Measurements from ENCODE around the gene INPP5B.

The INPP5B gene

DNA sequence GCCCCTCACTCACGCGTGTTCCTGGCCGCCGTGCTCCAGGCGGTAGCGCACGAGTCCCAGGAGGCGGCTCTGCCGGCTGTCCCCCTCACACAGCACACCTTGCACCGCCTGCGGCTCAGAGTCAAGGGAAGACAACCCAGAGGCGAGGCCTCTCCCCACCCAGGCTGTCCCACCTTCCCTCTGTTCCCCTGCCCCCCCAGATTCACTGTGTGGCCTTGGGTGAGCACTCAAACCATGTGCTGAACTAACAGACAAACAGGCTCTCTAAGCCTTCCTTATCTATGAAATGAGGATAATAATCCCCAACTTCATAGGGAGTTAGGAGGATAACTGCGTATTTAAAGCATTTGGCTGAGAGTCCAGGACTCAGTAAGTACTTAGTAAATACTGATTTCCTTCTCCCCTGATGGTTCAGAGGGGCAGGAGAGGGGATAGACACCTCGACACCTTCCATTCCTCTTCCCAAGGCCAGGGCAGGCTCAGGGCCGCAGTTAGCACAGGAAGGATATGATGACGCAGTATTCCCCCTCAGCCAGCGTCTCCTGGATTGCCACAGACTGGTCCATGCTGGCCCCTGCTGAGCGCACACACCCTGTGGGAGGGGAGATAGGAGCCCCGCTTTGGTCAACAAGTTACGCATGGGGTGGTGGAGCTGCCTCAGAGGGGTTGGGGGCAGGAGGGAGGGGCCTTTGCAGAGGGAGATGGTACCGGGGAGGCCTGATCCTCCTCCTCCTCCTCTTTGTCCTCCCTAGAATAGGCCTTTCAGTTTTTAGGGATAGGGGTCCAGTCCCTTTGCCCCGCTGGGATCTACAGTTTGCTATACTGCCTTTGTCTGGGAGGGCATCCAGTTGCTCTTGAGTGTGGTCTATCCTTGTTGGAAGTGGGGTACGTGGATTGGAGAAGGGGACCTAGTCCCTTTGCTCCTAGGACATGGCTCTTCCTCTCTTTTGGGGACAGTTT is 830 bp downstream of the INPP5B start:
- TF ChIP-seq FOXP2 (optimal IDR thresholded peaks at IDR 0.05; ENCODE audit: borderline replicate concordance, extremely low read depth, extremely low read length, insufficient read depth) (peak; percentile 56), SIN3A (IDR thresholded peaks at IDR 0.05; ENCODE audit: borderline replicate concordance, insufficient read depth, low read length) (no peak), POLR2AphosphoS5 (IDR thresholded peaks at IDR 0.05; ENCODE audit: low read depth, low read length) (peak; percentile 30; the same call in 1 of the 2 replicates)

DNA sequence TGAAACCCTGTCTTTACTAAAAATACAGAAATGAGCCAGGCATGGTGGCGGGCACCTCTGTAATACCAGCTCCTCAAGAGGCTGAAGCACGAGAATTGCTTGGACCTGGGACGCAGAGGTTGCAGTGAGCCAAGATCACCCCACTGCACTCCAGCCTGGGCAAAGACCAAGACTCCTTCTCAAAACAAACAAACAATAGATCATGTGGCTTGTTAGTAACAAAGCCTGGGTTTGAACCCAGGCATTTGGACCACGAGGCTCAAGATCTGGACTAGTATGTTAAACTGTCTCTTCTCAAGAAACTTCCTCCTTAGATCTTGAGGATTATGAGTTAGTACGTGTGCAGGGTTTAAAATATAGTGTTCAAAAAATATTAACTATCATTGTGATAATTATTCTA is 1.6 kb downstream of the INPP5B start:
- TF ChIP-seq TAF1 (IDR thresholded peaks at IDR 0.05; ENCODE audit: borderline replicate concordance, insufficient read depth, low read length) (no peak), FOXP2 (optimal IDR thresholded peaks at IDR 0.05; ENCODE audit: borderline replicate concordance, extremely low read depth, extremely low read length, insufficient read depth) (no peak), SIN3A (IDR thresholded peaks at IDR 0.05; ENCODE audit: borderline replicate concordance, insufficient read depth, low read length) (no peak), POLR2AphosphoS5 (IDR thresholded peaks at IDR 0.05; ENCODE audit: low read depth, low read length) (no peak)
- TF ChIP-seq, protein P1, sequence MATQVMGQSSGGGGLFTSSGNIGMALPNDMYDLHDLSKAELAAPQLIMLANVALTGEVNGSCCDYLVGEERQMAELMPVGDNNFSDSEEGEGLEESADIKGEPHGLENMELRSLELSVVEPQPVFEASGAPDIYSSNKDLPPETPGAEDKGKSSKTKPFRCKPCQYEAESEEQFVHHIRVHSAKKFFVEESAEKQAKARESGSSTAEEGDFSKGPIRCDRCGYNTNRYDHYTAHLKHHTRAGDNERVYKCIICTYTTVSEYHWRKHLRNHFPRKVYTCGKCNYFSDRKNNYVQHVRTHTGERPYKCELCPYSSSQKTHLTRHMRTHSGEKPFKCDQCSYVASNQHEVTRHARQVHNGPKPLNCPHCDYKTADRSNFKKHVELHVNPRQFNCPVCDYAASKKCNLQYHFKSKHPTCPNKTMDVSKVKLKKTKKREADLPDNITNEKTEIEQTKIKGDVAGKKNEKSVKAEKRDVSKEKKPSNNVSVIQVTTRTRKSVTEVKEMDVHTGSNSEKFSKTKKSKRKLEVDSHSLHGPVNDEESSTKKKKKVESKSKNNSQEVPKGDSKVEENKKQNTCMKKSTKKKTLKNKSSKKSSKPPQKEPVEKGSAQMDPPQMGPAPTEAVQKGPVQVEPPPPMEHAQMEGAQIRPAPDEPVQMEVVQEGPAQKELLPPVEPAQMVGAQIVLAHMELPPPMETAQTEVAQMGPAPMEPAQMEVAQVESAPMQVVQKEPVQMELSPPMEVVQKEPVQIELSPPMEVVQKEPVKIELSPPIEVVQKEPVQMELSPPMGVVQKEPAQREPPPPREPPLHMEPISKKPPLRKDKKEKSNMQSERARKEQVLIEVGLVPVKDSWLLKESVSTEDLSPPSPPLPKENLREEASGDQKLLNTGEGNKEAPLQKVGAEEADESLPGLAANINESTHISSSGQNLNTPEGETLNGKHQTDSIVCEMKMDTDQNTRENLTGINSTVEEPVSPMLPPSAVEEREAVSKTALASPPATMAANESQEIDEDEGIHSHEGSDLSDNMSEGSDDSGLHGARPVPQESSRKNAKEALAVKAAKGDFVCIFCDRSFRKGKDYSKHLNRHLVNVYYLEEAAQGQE (IDR thresholded peaks at IDR 0.05; ENCODE audit: insufficient read depth in 1 of 2, low read depth in 2 of 2, low read length in 2 of 2) = no peak

DNA sequence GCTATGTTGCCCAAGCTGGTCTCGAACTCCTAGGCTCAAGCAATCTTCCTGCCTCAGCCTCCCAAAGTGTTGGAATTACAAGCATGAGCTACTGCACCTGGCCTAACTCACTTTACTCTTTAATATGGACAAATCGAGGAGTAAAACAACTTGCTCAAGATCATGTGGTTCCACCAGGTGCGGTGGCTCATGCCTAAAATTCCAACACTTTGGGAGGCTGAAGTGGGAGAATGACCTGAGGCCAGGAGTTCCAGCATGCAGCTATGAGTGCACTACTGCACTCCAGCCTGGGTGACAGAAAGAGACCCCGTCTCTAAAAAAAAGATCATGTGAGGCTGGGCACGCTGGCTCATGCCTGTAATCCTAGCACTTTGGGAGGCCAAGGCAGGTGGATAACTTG is 2.0 kb downstream of the INPP5B start:
- no peak for TF ChIP-seq FOXP2 (optimal IDR thresholded peaks at IDR 0.05; ENCODE audit: borderline replicate concordance, extremely low read depth, extremely low read length, insufficient read depth)
- TF ChIP-seq, protein P1 (IDR thresholded peaks at IDR 0.05; ENCODE audit: insufficient read depth in 1 of 2, low read depth in 2 of 2, low read length in 2 of 2) = no peak
- no peak for TF ChIP-seq SIN3A (IDR thresholded peaks at IDR 0.05; ENCODE audit: borderline replicate concordance, insufficient read depth, low read length)
- no peak for TF ChIP-seq POLR2AphosphoS5 (IDR thresholded peaks at IDR 0.05; ENCODE audit: low read depth, low read length)
- no peak for TF ChIP-seq TAF1 (IDR thresholded peaks at IDR 0.05; ENCODE audit: borderline replicate concordance, insufficient read depth, low read length)

DNA sequence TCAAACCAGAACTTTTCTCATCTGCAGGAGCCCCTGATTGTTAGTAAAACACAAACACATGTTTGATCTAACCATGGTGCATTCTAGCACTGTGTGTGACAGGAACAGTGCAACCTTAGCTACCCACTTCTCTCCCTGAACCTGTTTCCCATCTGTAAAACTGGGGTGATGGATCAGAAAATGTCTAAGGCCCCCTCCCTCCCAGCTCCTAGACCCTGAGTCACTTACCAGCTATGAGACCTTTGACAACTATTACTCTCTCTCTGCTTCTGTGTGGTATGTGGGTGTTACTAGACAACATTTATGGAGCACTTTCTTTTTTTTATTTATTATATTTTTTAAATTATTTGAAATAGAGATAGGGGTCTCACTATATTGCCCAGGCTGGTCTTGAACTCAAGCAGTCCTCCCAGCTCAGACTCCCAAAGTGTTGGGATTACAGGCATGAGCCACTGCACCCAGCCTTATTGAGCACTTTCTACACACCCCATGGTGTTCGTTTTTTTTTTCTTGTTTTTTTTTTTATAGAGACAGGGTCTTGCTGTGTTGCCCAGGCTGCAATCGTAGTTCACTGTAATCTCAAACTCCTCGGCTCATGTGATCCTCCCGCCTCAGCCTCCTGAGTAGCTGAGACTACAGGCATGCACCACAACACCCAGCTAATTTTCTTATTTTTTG is 2.6 kb downstream of the INPP5B start:
- no peak for TF ChIP-seq FOXP2 (optimal IDR thresholded peaks at IDR 0.05; ENCODE audit: borderline replicate concordance, extremely low read depth, extremely low read length, insufficient read depth)
- TF ChIP-seq TAF1 (IDR thresholded peaks at IDR 0.05; ENCODE audit: borderline replicate concordance, insufficient read depth, low read length) = no peak
- TF ChIP-seq, protein P1 (IDR thresholded peaks at IDR 0.05; ENCODE audit: insufficient read depth in 1 of 2, low read depth in 2 of 2, low read length in 2 of 2) = no peak
- no peak for TF ChIP-seq POLR2AphosphoS5 (IDR thresholded peaks at IDR 0.05; ENCODE audit: low read depth, low read length)
- TF ChIP-seq SIN3A (IDR thresholded peaks at IDR 0.05; ENCODE audit: borderline replicate concordance, insufficient read depth, low read length) = no peak

DNA sequence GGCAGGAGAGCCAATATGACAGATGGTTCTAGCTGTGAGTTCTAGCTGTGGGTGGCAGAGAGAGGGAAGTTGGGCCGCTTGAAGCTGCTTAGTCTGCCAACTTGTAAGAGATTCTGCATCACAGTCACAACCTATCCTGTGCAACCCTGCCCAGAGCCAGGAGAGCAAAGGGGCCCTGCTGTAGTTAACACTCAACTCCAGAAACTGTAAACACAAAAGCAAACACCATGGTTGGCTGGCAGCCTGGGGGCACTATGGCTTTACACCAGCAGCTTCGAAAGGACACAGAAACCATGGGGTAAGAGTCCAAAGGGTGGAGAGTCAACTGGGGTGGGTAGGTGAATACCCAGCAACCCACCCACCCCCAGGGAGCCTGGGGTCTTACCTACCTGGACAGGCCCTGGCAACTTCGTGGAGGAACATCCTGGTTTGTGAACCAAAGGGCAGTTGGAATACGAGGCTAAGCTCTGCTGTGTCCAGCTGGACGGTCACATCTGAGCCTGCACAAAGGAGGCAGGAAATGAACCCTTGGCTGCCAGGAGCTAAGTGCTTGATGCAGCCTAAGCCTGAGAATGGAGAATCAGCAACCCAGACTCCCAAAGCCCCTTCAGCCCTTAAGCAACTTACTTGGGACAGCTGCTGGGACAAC is 6.4 kb downstream of the INPP5B start:
- TF ChIP-seq SIN3A (IDR thresholded peaks at IDR 0.05; ENCODE audit: borderline replicate concordance, insufficient read depth, low read length) (no peak), FOXP2 (optimal IDR thresholded peaks at IDR 0.05; ENCODE audit: borderline replicate concordance, extremely low read depth, extremely low read length, insufficient read depth) (no peak), TAF1 (IDR thresholded peaks at IDR 0.05; ENCODE audit: borderline replicate concordance, insufficient read depth, low read length) (no peak), POLR2AphosphoS5 (IDR thresholded peaks at IDR 0.05; ENCODE audit: low read depth, low read length) (no peak)
- TF ChIP-seq, protein P1 (IDR thresholded peaks at IDR 0.05; ENCODE audit: insufficient read depth in 1 of 2, low read depth in 2 of 2, low read length in 2 of 2) = no peak
